CD4-positive, alpha-beta T cell (primary cell): ENCODE measurements around the gene RRP1. TPM values are rescaled to one million over a fixed set of nuclear protein-coding genes. Genes with fewer than 3 reads are reported as not detected.

ENCODE experiments used
- ATAC-seq: fragments of 200-7000 bp; cut with Tn5 transposase; one replicate; pipeline ENCODE4 v1.10.0; 2022; ENCODE audit warnings: mild to moderate bottlenecking; ENCODE audit not compliant: poor library complexity
- CTCF ChIA-PET: fragments of 350-600 bp; sonication (Branson Sonifier 250); formaldehyde crosslinking; loops from one replicate; lab custom pipeline; 2021; ENCODE audit warnings: antibody characterized with exemption, inconsistent platforms; lab: Charles Lee
- POLR2A ChIA-PET: fragments of 350-600 bp; sonication (Branson Sonifier 250); formaldehyde crosslinking; loops from one replicate; lab custom pipeline; 2021; ENCODE audit warnings: antibody characterized with exemption, inconsistent platforms; lab: Charles Lee
- DNase-seq, 14 experiments: peaks; one replicate each; pipeline ENCODE4 v3.0.0-alpha.2; 2013 to 2020; ENCODE audit warnings: mixed read lengths in 2 of 14
- H3K27ac ChIP-seq, 2 donors: one replicate each; pipeline versions ENCODE4 v1.5.1 to v1.7.0; 2013; ENCODE audit warnings: low read length in 2 of 2, low read depth in 1 of 2, mild to moderate bottlenecking in 1 of 2
- H3K27me3 ChIP-seq, 2 experiments: 1 replicate in 1 of 2; 2 replicates in 1 of 2; pipeline versions ENCODE4 v1.6.1 to v1.7.0; 2013; ENCODE audit warnings: low read length in 2 of 2, control low read depth in 1 of 2, mild to moderate bottlenecking in 1 of 2, moderate library complexity in 1 of 2; ENCODE audit not compliant: insufficient read depth in 2 of 2, control insufficient read depth in 1 of 2
- H3K36me3 ChIP-seq: one replicate; pipeline ENCODE4 v1.6.1; 2013; ENCODE audit warnings: low read length, control low read depth; ENCODE audit not compliant: insufficient read depth
- H3K4me1 ChIP-seq: one replicate; pipeline ENCODE4 v1.6.1; 2013; ENCODE audit warnings: low read length, control low read depth; ENCODE audit not compliant: insufficient read depth
- H3K4me3 ChIP-seq: one replicate; pipeline ENCODE4 v1.5.1; 2013; ENCODE audit warnings: mild to moderate bottlenecking, low read length, moderate library complexity
- H3K9me3 ChIP-seq, 2 experiments: 1 replicate in 1 of 2; 2 replicates in 1 of 2; pipeline versions ENCODE4 v1.6.1 to v1.7.0; 2013; ENCODE audit warnings: low read length in 2 of 2, mild to moderate bottlenecking in 2 of 2, control low read depth in 1 of 2, moderate library complexity in 1 of 2; ENCODE audit not compliant: control insufficient read depth in 1 of 2, insufficient read depth in 1 of 2
- H3K27ac Mint-ChIP-seq: one replicate; pipeline ENCODE4 v1.8.0; 2020; ENCODE audit warnings: mixed read lengths
- H3K27me3 Mint-ChIP-seq: one replicate; pipeline ENCODE4 v1.8.0; 2021; ENCODE audit warnings: mixed read lengths
- H3K36me3 Mint-ChIP-seq: one replicate; pipeline ENCODE4 v1.8.0; 2021; ENCODE audit warnings: low read depth, mixed read lengths
- H3K4me1 Mint-ChIP-seq: one replicate; pipeline ENCODE4 v1.8.0; 2021; ENCODE audit warnings: low read depth, mixed read lengths
- H3K4me3 Mint-ChIP-seq: one replicate; pipeline ENCODE4 v1.8.0; 2020; ENCODE audit warnings: mild to moderate bottlenecking, mixed read lengths
- H3K9me3 Mint-ChIP-seq: one replicate; pipeline ENCODE4 v1.8.0; 2020; ENCODE audit warnings: mixed read lengths
- CTCF ChIP-seq: fragments of 200-600 bp; IDR thresholded peaks from one replicate; pipeline ENCODE4 v1.8.0; 2022; ENCODE audit warnings: antibody characterized with exemption, mild to moderate bottlenecking
- intact Hi-C, 2 experiments: fragments of 100-400 bp; cut with DNase I in 1 of 2; cut with micrococcal nuclease in 1 of 2; formaldehyde crosslinking; loops; one replicate each; pipeline versions ENCODE4 v1.15.1 to v1.9.0; 2023 to 2025; cut with DNase I, micrococcal nuclease
- total RNA-seq, 174 experiments: library from RNA in 2 of 174; stranded (reverse) in 2 of 174; gene quantifications; one replicate each; pipeline ENCODE4 v1.2.3 and lab custom pipeline; 2021 to 2026

RRP1 gene
- total RNA-seq, 2 experiments from 2014 or later = 27.7 to 29.0 TPM

GRCh38 chr21:43761886-43762285, 27.5 kb upstream of the RRP1 start:
- Histone ChIP-seq H3K9me3 (peaks cover 0 to 12% of the 10 kb centered on the region in 2 experiments), H3K36me3 (peaks cover 11% of the 10 kb centered on the region), H3K27me3 (no peaks in the 10 kb centered on the region), H3K4me3 (no peak overlapping the region), H3K4me1 (no peaks in the 10 kb centered on the region), H3K27ac (no peak overlapping the region)
- H3K27ac Mint-ChIP-seq = no peak overlapping the region
- ChIA-PET CTCF (no interaction called here), POLR2A (no interaction called here)
- peaks cover 10% of the 10 kb centered on the region for H3K36me3 Mint-ChIP-seq
- DNase-seq = no peak
- no peak for ATAC-seq
- H3K4me1 Mint-ChIP-seq = no peaks in the 10 kb centered on the region
- no peaks in the 10 kb centered on the region for H3K27me3 Mint-ChIP-seq
- no peak for TF ChIP-seq CTCF
- intact Hi-C loops = no loop called here
- no peaks in the 10 kb centered on the region for H3K9me3 Mint-ChIP-seq
- H3K4me3 Mint-ChIP-seq = no peak overlapping the region

- POLR2A ChIA-PET = no interaction called here
- no peak overlapping the region for H3K4me3 ChIP-seq
- CTCF ChIA-PET = no interaction called here
- H3K4me1 Mint-ChIP-seq = no peaks in the 10 kb centered on the region
- H3K9me3 ChIP-seq = peaks cover 0 to 12% of the 10 kb centered on the region in 2 experiments
- no peak for TF ChIP-seq CTCF
- no peak for DNase-seq
- no peak overlapping the region for H3K27ac ChIP-seq
- no peak overlapping the region for H3K27ac Mint-ChIP-seq
- H3K36me3 Mint-ChIP-seq = peaks cover 10% of the 10 kb centered on the region
- intact Hi-C loops = no loop called here
- no peaks in the 10 kb centered on the region for H3K27me3 ChIP-seq
- H3K27me3 Mint-ChIP-seq = no peaks in the 10 kb centered on the region
- ATAC-seq = no peak
- no peak overlapping the region for H3K4me3 Mint-ChIP-seq
- no peaks in the 10 kb centered on the region for H3K4me1 ChIP-seq
- H3K36me3 ChIP-seq = peaks cover 6% of the 10 kb centered on the region
- no peaks in the 10 kb centered on the region for H3K9me3 Mint-ChIP-seq
Observed at GRCh38 chr21:43762303-43763128, 26.9 kb upstream of the RRP1 start.

GRCh38 chr21:43763901-43764523, 25.4 kb upstream of the RRP1 start:
- H3K9me3 ChIP-seq = peaks cover 0 to 12% of the 10 kb centered on the region in 2 experiments
- TF ChIP-seq CTCF = no peak
- Mint-ChIP-seq H3K27me3 (no peaks in the 10 kb centered on the region), H3K27ac (no peak overlapping the region), H3K9me3 (no peaks in the 10 kb centered on the region), H3K4me1 (no peaks in the 10 kb centered on the region), H3K4me3 (no peak overlapping the region), H3K36me3 (peaks cover 5% of the 10 kb centered on the region)
- H3K36me3 ChIP-seq = peaks cover 4% of the 10 kb centered on the region
- DNase-seq (no peak), ATAC-seq (no peak)
- no peak overlapping the region for H3K27ac ChIP-seq
- H3K4me1 ChIP-seq = no peaks in the 10 kb centered on the region
- POLR2A ChIA-PET = no interaction called here
- intact Hi-C loops = no loop called here
- H3K4me3 ChIP-seq = no peak overlapping the region
- no peaks in the 10 kb centered on the region for H3K27me3 ChIP-seq
- CTCF ChIA-PET = no interaction called here
